SU-DHL-6 (cell line): Measurements from ENCODE around the gene RNF223.

Source experiments
- CTCF ChIP-seq: fragments of 200-600 bp; sonication (generic); IDR thresholded peaks from one replicate; pipeline ENCODE4 v1.5.1; 2017; ENCODE audit warnings: antibody characterized with exemption, mild to moderate bottlenecking, low read length, moderate library complexity; ENCODE audit not compliant: insufficient read depth, poor library complexity, severe bottlenecking
- EZH2phosphoT487 ChIP-seq: fragments of 200-600 bp; sonication (generic), shearing (Covaris generic); conservative IDR thresholded peaks from 2 replicates; pipeline ENCODE4 v1.6.1; 2018; ENCODE audit warnings: mild to moderate bottlenecking, antibody characterized with exemption, low read length, moderate library complexity, mixed read lengths

DNA sequence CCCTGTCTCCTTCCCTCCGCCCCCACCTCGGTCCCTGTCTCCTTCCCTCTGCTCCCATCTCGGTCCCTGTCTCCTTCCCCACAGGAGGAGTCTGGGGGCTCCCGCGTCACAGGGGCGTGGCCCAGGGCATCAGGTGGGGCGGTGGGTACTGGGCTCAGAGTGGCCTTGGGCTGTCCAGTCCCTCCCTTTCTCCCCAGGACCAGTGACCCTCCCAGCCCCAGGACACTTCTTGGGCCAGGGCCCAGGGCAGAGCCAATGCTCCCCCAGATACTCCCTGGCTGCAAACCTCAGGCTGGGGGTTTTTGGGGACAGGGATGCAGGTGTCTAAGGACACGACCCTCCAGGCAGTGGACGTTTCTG lies 6.8 kb upstream of the RNF223 start:
- TF ChIP-seq CTCF = no peak
- TF ChIP-seq EZH2phosphoT487 = no peak
